Measurements from ENCODE around the gene SHKBP1. TPM values are rescaled to one million over a fixed set of nuclear protein-coding genes. Genes with fewer than 3 reads are reported as not detected.

Gene SHKBP1
- total and polyA plus RNA-seq, 4 donors: 10.1 to 22.9 (median 15.4) TPM

- no peak for TF ChIP-seq ZBTB33 (IDR thresholded peaks at IDR 0.05)
These were observed 9.9 kb downstream of the SHKBP1 start (continued) for GRCh38 chr19:40586611-40587010.

- DNase-seq (ENCODE audit: low spot score): no peak
- H3K9me3 ChIP-seq (ENCODE audit: control insufficient read depth in 4 of 4, low read length in 3 of 4): no peaks in the 10 kb centered on the region
- no peaks in the 10 kb centered on the region for H3K27me3 ChIP-seq (ENCODE audit: control insufficient read depth in 4 of 4, insufficient read depth in 4 of 4, low read length in 3 of 4)
- H3K4me1 ChIP-seq (ENCODE audit: control insufficient read depth in 4 of 4, insufficient read depth in 4 of 4, low read length in 3 of 4): no peaks in the 10 kb centered on the region
- H3K9ac ChIP-seq (ENCODE audit: low read depth in 1 of 2, low read length in 2 of 2): no peak overlapping the region
- no peak for TF ChIP-seq REST (IDR thresholded peaks at IDR 0.05)
- no peak for TF ChIP-seq HNF4G (IDR thresholded peaks at IDR 0.05)
- H3K27ac ChIP-seq (ENCODE audit: low read depth in 1 of 2, low read length in 2 of 2): no peak overlapping the region
- peaks cover 0 to 10% (median 7%) of the 10 kb centered on the region in 4 donors for H3K36me3 ChIP-seq (ENCODE audit: control insufficient read depth in 4 of 4, insufficient read depth in 3 of 4, low read depth in 1 of 4, low read length in 3 of 4)
- H3K4me3 ChIP-seq (ENCODE audit: low read depth in 1 of 3, low read length in 3 of 3): no peak overlapping the region
- 94% methylated on average over 19 of the region's 19 CpGs for WGBS
These were observed 11.6 kb downstream of the SHKBP1 start for GRCh38 chr19:40588110-40588854.

GRCh38 chr19:40588926-40589569 lies 12.4 kb downstream of the SHKBP1 start:
- H3K9ac ChIP-seq (ENCODE audit: low read depth in 1 of 2, low read length in 2 of 2): no peak overlapping the region
- H3K9me3 ChIP-seq (ENCODE audit: control insufficient read depth in 4 of 4, low read length in 3 of 4): no peaks in the 10 kb centered on the region
- H3K36me3 ChIP-seq (ENCODE audit: control insufficient read depth in 4 of 4, insufficient read depth in 3 of 4, low read depth in 1 of 4, low read length in 3 of 4): peaks cover 0 to 8% (median 6%) of the 10 kb centered on the region in 4 donors
- H3K27ac ChIP-seq (ENCODE audit: low read depth in 1 of 2, low read length in 2 of 2): no peak overlapping the region
- DNase-seq (ENCODE audit: low spot score): no peak
- H3K27me3 ChIP-seq (ENCODE audit: control insufficient read depth in 4 of 4, insufficient read depth in 4 of 4, low read length in 3 of 4): no peaks in the 10 kb centered on the region
- 90% methylated on average over 9 of the region's 9 CpGs for WGBS
- H3K4me1 ChIP-seq (ENCODE audit: control insufficient read depth in 4 of 4, insufficient read depth in 4 of 4, low read length in 3 of 4): no peaks in the 10 kb centered on the region
- no peak overlapping the region for H3K4me3 ChIP-seq (ENCODE audit: low read depth in 1 of 3, low read length in 3 of 3)
- TF ChIP-seq JUND (IDR thresholded peaks at IDR 0.05): no peak
- no peak for TF ChIP-seq YY1 (IDR thresholded peaks at IDR 0.05)
- TF ChIP-seq GABPA (IDR thresholded peaks at IDR 0.05 in 1 of 2, conservative IDR thresholded peaks at IDR 0.05 in 1 of 2): no peak
- TF ChIP-seq CTCF (IDR thresholded peaks at IDR 0.05; ENCODE audit: low read depth, low read length, missing input control): no peak
- TF ChIP-seq FOXA1 (IDR thresholded peaks at IDR 0.05): no peak
- TF ChIP-seq FOXA2 (IDR thresholded peaks at IDR 0.05): no peak
- no peak for TF ChIP-seq SP1 (IDR thresholded peaks at IDR 0.05)
- TF ChIP-seq HNF4A (conservative IDR thresholded peaks at IDR 0.05): no peak
- TF ChIP-seq NR2F2 (IDR thresholded peaks at IDR 0.05): no peak
- TF ChIP-seq EGR1 (IDR thresholded peaks at IDR 0.05; ENCODE audit: low read depth in 2 of 2): no peak
- no peak for TF ChIP-seq ATF3 (IDR thresholded peaks at IDR 0.05)
- no peak for TF ChIP-seq RXRA (IDR thresholded peaks at IDR 0.05)
- no peak for TF ChIP-seq RAD21 (IDR thresholded peaks at IDR 0.05)
- no peak for TF ChIP-seq HNF4G (IDR thresholded peaks at IDR 0.05)
- TF ChIP-seq REST (IDR thresholded peaks at IDR 0.05): no peak
